ENCODE data around the gene TMEM151B. TPM values are rescaled to one million over a fixed set of nuclear protein-coding genes. Genes with fewer than 3 reads are reported as not detected.
A peak's percentile ranks its signal among the peaks of the same experiment; 100 is the strongest.

TMEM151B gene
- total and polyA plus RNA-seq, 9 of the 15 experiments (the other 6 are each of a cell fraction or from before 2014, with no cell fraction given): not detected

- TF ChIP-seq SMAD4 (CRISPR knock-in tag; conservative IDR thresholded peaks at IDR 0.05) (0 out of 2 replicates have a peak, but pooled peaks have one; percentile 26), CREB1 (IDR thresholded peaks at IDR 0.05) (no peak), CREB1 (CRISPR knock-in tag; IDR thresholded peaks at IDR 0.05) (no peak), ETV1 (tag; conservative IDR thresholded peaks at IDR 0.05; ENCODE audit: low read depth) (0 out of 2 replicates have a peak, but pooled peaks have one; percentile 33), NR4A1 (CRISPR knock-in tag; IDR thresholded peaks at IDR 0.05) (0 out of 2 replicates have a peak, but pooled peaks have one; percentile 14), NR4A1 (tag; IDR thresholded peaks at IDR 0.05) (no peak), RUNX1 (IDR thresholded peaks at IDR 0.05; ENCODE audit: low read depth) (no peak), ZNF311 (CRISPR knock-in tag; IDR thresholded peaks at IDR 0.05) (no peak), ATF2 (CRISPR knock-in tag; IDR thresholded peaks at IDR 0.05) (no peak), PKNOX1 (IDR thresholded peaks at IDR 0.05) (peak; percentile 20; the same call in 1 of the 2 replicates), SP1 (CRISPR knock-in tag; IDR thresholded peaks at IDR 0.05) (peak; percentile 52), ZNF77 (CRISPR knock-in tag; IDR thresholded peaks at IDR 0.05) (no peak), YY1 (IDR thresholded peaks at IDR 0.05; ENCODE audit: borderline replicate concordance in 1 of 3, control insufficient read depth in 1 of 3, extremely low read depth in 1 of 3, insufficient read depth in 3 of 3, insufficient read length in 1 of 3, insufficient replicate concordance in 2 of 3, low read depth in 1 of 3, low read length in 2 of 3) (no peak), LEF1 (IDR thresholded peaks at IDR 0.05) (peak; percentile 31; the same call in 1 of the 2 replicates), HOMEZ (CRISPR knock-in tag; IDR thresholded peaks at IDR 0.05) (no peak), CBX2 (IDR thresholded peaks at IDR 0.05; ENCODE audit: insufficient read depth, low read length, poor library complexity, severe bottlenecking) (no peak), ETV6 (IDR thresholded peaks at IDR 0.05; ENCODE audit: borderline replicate concordance in 1 of 2, low read depth in 2 of 2, low read length in 1 of 2) (0 out of 4 replicates have a peak, but pooled peaks of 1 of the 2 experiments have one; percentile 29), ETV6 (CRISPR knock-in tag; IDR thresholded peaks at IDR 0.05; ENCODE audit: borderline replicate concordance) (no peak)
- TF ChIP-seq, protein P1, sequence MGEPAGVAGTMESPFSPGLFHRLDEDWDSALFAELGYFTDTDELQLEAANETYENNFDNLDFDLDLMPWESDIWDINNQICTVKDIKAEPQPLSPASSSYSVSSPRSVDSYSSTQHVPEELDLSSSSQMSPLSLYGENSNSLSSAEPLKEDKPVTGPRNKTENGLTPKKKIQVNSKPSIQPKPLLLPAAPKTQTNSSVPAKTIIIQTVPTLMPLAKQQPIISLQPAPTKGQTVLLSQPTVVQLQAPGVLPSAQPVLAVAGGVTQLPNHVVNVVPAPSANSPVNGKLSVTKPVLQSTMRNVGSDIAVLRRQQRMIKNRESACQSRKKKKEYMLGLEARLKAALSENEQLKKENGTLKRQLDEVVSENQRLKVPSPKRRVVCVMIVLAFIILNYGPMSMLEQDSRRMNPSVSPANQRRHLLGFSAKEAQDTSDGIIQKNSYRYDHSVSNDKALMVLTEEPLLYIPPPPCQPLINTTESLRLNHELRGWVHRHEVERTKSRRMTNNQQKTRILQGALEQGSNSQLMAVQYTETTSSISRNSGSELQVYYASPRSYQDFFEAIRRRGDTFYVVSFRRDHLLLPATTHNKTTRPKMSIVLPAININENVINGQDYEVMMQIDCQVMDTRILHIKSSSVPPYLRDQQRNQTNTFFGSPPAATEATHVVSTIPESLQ (CRISPR knock-in tag; IDR thresholded peaks at IDR 0.05): 0 out of 2 replicates have a peak, but pooled peaks have one; percentile 46
These were observed 5.9 kb upstream of the TMEM151B start (continued) for GRCh38 chr6:44264154-44265006.

Data from K562 (cell line).